HG03097 (cell line): ENCODE data around the gene XPNPEP1.

Source experiments
- ATAC-seq: cut with Tn5 transposase; IDR thresholded peaks from one replicate; pipeline ENCODE4 v1.9.1; 2021; ENCODE audit not compliant: unreplicated experiment, low FRiP score

The XPNPEP1 gene

GRCh38 chr10:109952526-109952925, 29.2 kb upstream of the XPNPEP1 start:
- no peak for ATAC-seq

DNA sequence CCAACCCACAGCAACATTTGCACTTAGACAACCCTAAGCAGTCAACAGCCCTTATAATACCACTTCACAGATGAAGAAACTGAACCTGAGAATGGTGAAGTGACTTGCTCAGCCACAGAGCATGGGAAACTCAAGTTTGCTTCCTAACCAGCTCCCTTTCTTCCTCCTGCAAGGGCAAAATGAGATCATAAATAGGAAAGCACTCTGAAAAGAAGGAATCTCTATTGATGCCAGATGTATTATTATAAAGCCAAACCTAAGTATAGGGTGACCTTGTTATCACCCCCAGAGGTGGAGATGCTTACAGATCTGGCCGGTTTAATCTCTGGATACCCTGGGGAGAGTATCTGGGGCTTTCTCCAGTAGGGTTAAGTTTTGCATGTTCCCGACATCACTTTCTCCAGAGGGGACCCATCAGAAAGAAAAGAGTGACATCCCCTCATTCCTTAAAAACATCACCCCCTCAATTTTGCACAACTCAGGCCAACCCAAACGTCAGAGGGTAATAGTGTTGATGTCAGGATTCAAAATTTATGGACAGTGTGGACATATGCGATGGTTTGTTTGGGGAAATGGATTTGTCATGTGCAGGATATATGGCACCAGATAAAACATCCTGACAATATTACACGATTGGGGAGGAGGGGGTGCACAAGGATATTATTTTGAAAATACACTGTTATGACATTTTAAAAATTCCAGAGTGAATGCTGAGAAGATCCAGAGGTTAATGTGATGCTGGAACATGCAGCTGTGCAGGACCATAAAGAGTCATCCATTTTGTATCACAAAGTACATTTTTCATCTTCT, 24.0 kb upstream of the XPNPEP1 start:
- no peak for ATAC-seq

DNA sequence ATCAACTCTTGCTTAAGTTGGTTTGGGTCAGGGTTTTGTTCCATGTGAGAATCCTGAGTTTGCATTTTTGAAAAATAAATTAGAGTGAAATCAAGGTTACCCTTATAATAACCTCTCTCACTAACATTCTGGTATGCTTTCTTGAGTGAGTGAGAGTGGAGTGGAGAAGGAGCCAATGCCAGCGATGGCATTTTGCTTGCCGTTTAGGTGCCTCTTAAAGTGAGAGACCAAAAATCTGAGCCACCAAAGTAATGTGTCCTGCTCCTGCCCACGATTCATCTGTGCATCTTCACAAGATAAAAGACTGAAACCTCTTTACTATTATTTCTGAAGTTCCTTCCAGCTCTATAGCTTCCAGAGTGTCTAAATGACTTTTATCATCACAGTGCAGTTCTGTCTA, 23.4 kb upstream of the XPNPEP1 start:
- no peak for ATAC-seq

DNA sequence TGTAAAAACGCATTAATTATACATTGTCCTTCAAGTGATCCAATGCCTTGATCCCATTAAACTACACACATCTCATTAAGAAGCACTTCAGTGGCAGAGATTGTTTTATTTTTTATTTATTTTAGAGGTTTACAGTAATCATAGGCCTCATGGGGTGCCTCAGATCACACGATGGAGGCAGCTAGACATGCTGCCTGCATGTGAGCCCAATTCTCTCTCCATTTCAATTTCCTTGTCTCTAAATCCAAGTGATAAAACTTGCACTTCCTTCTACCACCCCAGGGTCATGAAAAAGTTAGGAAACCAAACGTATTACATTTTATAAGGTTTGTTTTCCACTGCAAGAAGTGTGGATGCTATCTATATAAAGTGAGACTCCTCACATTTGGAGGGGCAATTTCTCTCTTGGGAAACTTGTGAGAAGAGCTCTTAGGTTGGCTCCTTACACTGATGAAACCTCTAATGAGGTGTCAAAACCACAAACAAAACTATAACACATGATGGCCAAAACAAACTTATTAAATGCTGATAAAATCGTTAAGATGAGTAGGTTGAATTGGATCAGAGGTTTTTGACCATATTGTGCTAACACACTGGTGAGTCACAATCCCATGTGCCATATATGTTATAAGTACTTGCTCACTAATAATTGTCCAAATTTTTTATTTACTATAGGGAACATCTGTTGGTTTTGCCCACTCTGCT, 22.3 kb upstream of the XPNPEP1 start:
- ATAC-seq, result no peak

- ATAC-seq, result no peak
Measured at GRCh38 chr10:109944613-109945012, 21.3 kb upstream of the XPNPEP1 start.

- no peak for ATAC-seq
Measured at GRCh38 chr10:109941236-109941862, 18.0 kb upstream of the XPNPEP1 start.

- ATAC-seq, result no peak
Measured at GRCh38 chr10:109940553-109940952, 17.2 kb upstream of the XPNPEP1 start.

DNA sequence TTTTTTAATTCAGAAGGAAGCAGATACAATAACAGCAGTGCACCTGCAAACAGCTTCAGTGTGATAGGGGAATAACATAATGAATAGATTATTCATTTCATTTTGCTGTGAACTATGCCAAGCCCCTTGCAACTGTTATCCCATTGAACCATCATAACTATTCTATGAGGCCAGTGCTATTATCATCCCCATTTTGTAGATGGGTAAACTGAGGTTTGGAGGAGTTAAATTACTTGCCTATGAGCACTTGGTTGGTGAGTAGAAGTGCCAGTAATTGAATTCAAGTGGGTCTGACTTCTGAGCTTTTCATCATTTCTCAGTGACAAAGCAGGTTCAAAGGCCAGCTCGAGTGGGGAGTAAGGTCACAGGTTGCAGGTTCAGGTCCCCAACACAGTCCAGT, 16.8 kb upstream of the XPNPEP1 start:
- no peak for ATAC-seq

DNA sequence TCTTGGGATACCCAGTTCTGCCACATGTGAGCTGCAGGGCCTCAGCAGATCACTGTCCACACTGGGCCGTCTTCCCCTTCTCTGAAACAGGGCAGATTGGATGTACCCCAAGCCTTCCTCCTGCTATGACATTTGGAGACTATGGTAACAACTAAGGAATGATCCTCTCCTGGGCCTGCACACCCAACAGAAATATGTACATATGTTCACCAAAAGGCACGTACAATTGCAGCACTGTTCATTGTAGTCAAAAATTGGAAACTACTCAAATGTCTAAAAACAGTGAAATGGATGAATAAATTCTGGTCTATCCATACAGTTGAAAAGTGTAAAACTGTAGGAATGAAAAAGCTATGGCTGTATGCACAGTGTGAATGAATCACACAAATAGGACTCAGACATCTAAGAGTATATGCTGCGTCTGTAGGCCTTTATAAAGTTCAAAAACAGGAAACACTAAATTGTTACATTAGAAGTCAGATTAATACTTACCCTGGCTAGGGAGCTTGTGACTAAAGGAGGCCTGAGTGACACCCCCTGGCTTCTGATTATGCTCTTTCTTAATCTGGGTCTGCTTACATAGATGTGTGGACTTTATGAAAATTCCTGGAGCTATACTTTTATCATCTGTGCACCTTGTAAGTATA, 16.1 kb upstream of the XPNPEP1 start:
- no peak for ATAC-seq

DNA sequence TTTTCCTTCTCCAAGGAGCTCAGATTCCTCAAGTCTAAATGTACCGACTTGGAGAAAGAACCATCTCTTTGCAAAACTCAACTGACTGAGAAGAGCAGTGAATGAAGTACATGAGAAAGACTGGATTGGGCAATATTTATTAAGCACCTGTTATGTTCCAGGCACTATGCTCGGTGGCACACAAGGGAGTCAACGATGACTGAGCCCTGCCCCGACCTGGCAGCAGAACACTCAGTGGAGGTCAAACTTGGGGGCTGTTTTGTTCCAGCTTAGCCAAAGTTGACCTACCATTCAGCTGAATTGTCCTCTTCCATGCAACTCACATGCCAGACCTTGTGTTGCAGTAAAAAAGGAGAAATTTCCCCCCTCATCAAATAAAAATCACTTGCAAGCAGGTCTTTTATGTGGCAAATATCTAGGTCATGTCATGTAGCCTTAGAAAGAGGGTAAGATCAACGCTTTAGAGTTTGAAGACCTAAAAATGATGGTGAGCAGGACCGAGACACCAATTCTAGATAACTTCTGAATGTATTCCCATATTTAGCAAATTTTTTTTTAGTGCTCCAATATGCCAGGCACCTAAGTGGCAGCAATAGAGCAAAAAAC, 14.3 kb upstream of the XPNPEP1 start:
- no peak for ATAC-seq

GRCh38 chr10:109934958-109935793, 11.9 kb upstream of the XPNPEP1 start:
- ATAC-seq, result no peak

- no peak for ATAC-seq
Measured at GRCh38 chr10:109933984-109934565, 10.8 kb upstream of the XPNPEP1 start.

DNA sequence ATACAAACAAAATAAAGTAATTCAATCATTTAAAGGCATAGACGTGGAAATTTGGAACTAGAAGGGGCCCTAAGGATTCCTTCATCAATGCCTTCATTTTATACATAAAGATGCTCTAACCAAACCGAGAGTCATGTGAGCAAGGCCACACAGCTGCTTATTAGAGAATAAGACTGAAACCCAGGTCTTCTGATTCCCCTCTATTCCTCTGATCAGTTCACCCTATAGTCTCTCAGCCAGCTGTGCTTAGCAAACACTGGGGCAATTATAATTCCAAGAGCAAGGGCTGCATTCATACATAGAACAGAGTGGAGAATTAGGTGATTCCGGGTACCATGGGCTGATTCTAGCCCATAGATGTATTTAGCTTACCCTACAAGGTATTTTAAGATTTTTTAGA, 9.7 kb upstream of the XPNPEP1 start:
- no peak for ATAC-seq

DNA sequence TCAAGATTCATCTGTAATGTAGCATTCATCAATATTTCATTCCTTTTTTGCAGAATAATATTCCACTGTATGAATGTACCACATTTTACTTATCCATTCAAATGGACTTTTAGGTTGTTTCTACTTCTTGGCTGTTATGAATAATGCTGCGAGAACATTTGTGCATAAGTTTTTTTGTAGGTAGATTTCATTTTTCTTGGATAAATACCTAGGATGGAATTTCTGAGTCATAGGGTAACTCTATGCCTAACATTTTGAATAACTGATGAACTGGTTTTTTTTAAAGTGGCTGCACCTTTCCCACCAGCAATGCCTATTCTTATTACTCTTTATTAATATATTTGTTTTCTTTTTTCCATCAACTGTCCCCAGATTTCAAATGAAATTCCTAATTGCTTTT, 9.1 kb upstream of the XPNPEP1 start:
- ATAC-seq, result no peak

- no peak for ATAC-seq
Measured at GRCh38 chr10:109931163-109931562, 7.9 kb upstream of the XPNPEP1 start.

DNA sequence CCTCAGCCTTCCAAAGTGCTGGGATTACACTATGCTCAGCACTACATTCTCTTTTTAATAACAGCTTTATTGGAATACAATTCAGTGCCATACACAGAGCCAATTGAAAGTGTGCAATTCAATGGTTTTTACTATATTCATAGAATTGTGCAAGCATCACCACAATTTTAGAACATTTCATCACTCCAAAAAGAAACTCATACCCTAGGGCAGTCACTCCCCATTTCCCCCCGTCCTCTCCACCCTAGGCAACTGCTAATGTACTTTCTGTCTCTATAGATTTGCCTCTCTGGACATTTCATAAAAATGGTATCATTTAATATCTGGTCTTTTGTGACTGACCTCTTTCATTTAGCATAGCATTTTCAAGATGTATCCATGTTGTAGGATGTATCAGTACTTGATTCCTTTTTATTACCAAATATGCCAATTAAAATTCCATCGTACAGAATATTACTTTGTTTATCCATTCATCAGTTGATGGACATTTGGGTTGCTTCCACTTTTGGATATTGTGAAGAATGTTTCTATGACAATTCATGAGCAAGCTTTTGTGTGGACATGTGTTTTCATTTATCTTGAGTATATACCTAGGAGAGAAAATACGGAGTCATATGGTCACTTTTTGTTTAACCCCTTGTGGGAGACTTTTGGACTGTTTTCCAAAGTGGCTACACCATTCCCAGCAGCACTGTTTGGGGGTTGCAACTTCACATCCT, 6.3 kb upstream of the XPNPEP1 start:
- no peak for ATAC-seq

DNA sequence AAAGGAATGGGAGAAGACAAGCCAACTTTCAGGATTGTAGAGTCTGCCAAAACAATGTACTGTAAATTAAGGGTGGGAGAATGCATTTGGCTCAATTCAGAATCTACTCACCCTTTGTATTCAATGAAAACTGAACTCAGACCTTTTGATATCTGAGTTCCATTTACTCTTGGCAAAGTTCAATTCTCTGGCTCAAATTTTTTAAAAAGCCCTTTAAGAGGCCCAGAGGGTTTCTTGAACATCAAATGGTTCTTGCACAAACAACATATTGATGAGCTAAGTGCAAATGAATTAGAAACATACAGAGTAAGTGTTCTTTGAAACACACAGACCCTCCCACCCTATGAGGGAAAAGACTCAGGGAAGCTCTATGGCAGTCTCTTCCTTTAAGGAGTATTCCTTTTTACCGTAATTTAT, 5.2 kb upstream of the XPNPEP1 start:
- no peak for ATAC-seq

- ATAC-seq, result no peak
Measured at GRCh38 chr10:109926825-109927224, 3.5 kb upstream of the XPNPEP1 start.
